SH-SY5Y (cell line): ENCODE data around the gene ARL14EP.

Experiments used
- GATA2 ChIP-seq: IDR thresholded peaks from 2 replicates; pipeline ENCODE4 v1.6.1; 2011; ENCODE audit warnings: mild to moderate bottlenecking, low read depth, low read length
- GATA3 ChIP-seq: IDR thresholded peaks from 2 replicates; pipeline ENCODE4 v1.6.1; 2011; ENCODE audit warnings: low read depth, mild to moderate bottlenecking, low read length, moderate library complexity

DNA sequence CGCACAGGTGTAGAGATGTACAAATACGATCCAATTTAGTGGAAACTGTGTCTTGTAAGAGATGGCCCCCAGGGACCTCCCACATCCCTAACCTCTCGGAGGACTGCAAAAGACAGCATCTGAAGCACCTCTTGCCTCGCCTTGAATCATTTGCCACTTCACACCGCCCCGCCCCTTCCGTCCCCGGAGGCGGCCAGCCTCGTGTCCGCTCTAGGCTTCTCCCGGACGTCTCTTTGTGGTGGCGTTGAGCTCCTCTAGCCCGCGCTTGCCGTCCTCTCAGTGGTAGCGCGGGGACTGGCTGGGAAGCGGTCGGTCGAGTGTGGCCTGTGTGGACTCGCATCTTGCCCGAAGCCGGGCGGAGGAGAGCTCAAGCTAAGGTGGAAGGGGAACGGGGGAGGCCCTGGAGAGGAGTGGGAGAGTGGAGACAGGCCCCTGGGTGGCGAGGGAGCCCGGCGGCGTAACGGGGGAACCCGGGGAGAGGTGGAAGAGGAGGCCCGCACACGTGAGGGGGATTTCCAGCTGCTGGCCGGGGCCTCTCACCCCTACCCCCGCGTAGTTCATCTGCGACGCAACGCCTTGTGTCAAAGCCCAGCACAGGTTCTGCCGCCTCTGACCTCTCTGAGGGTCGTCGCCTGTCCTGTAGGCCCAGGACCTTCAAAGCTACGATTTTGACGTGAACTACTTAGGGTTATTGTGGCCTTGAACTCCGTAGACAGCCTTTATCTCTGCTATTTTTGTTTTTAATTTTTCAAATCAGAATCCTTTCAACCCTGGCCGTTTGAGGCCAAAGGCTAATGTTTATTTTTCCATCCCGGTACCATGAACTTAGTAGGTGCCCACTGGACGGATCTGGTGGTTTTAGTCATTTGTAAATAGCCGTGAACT is at the start of gene ARL14EP:
- TF ChIP-seq GATA2 (no peak), GATA3 (no peak)
